ENCODE measurements around the gene TIGD3. TPM values are rescaled to one million over a fixed set of nuclear protein-coding genes. Genes with fewer than 3 reads are reported as not detected.

The TIGD3 gene
- total and polyA plus RNA-seq, 2 of the 13 experiments (the other 11 are each of a cell fraction or from before 2014, with no cell fraction given): 0.49 to 4.9 TPM

DNA sequence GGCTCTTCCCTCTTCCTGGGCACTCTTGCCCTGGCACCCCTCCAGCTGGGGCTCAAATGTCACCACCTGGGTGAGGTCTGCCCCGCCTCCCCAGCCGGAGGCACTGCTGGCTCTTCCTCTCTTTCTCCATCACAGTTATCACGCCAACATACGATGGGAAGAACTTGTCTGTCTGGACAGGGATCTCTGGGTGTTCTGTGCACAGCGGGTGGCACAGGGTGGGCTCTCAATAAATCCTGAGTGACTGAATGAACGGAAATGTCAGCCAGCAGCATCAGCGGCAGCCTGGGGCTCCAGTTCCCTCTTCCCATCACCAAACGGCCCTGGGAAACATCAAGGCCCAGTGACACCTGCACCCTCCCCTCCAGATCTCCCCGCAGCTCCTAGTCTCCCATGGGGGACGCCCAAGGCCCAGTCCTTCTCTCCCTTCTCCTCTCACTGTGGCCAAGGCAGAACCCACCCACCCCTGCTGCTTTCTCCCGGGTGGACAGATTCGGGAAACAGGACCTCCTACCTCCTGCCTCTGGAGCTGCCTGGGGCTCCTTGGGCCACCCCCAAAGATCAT lies 28.3 kb downstream of the TIGD3 start (continued):
- TF ChIP-seq CC2D1A (CRISPR knock-in tag; IDR thresholded peaks at IDR 0.05) (no peak), GLI4 (CRISPR knock-in tag; IDR thresholded peaks at IDR 0.05; ENCODE audit: borderline replicate concordance) (no peak), ZMAT3 (CRISPR knock-in tag; conservative IDR thresholded peaks at IDR 0.05) (no peak), TOE1 (CRISPR knock-in tag; IDR thresholded peaks at IDR 0.05) (peak; percentile 3; the same call in 1 of the 2 replicates), ZNF816 (CRISPR knock-in tag; IDR thresholded peaks at IDR 0.05; ENCODE audit: borderline replicate concordance) (no peak), ZNF143 (CRISPR knock-in tag; IDR thresholded peaks at IDR 0.05) (no peak), ZFP90 (CRISPR knock-in tag; IDR thresholded peaks at IDR 0.05; ENCODE audit: borderline replicate concordance) (0 out of 2 replicates have a peak, but pooled peaks have one; percentile 36), MXD4 (CRISPR knock-in tag; IDR thresholded peaks at IDR 0.05) (no peak), SMARCE1 (IDR thresholded peaks at IDR 0.05; ENCODE audit: borderline replicate concordance) (no peak), ELF1 (CRISPR knock-in tag; IDR thresholded peaks at IDR 0.05) (no peak), NR2F6 (IDR thresholded peaks at IDR 0.05) (no peak), NR2F6 (CRISPR knock-in tag; IDR thresholded peaks at IDR 0.05) (no peak), RXRA (CRISPR knock-in tag; IDR thresholded peaks at IDR 0.05) (no peak), ZFP36L1 (CRISPR knock-in tag; IDR thresholded peaks at IDR 0.05) (no peak), KDM6A (CRISPR knock-in tag; IDR thresholded peaks at IDR 0.05; ENCODE audit: low read depth) (no peak), ZNF83 (CRISPR knock-in tag; IDR thresholded peaks at IDR 0.05; ENCODE audit: borderline replicate concordance) (no peak), MZF1 (CRISPR knock-in tag; IDR thresholded peaks at IDR 0.05; ENCODE audit: borderline replicate concordance) (0 out of 2 replicates have a peak, but pooled peaks have one; percentile 6), NFKB2 (CRISPR knock-in tag; IDR thresholded peaks at IDR 0.05; ENCODE audit: borderline replicate concordance) (no peak)
- TF ChIP-seq, protein P1, sequence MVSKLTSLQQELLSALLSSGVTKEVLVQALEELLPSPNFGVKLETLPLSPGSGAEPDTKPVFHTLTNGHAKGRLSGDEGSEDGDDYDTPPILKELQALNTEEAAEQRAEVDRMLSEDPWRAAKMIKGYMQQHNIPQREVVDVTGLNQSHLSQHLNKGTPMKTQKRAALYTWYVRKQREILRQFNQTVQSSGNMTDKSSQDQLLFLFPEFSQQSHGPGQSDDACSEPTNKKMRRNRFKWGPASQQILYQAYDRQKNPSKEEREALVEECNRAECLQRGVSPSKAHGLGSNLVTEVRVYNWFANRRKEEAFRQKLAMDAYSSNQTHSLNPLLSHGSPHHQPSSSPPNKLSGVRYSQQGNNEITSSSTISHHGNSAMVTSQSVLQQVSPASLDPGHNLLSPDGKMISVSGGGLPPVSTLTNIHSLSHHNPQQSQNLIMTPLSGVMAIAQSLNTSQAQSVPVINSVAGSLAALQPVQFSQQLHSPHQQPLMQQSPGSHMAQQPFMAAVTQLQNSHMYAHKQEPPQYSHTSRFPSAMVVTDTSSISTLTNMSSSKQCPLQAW (CRISPR knock-in tag; IDR thresholded peaks at IDR 0.05): no peak
- TF ChIP-seq, protein P2, sequence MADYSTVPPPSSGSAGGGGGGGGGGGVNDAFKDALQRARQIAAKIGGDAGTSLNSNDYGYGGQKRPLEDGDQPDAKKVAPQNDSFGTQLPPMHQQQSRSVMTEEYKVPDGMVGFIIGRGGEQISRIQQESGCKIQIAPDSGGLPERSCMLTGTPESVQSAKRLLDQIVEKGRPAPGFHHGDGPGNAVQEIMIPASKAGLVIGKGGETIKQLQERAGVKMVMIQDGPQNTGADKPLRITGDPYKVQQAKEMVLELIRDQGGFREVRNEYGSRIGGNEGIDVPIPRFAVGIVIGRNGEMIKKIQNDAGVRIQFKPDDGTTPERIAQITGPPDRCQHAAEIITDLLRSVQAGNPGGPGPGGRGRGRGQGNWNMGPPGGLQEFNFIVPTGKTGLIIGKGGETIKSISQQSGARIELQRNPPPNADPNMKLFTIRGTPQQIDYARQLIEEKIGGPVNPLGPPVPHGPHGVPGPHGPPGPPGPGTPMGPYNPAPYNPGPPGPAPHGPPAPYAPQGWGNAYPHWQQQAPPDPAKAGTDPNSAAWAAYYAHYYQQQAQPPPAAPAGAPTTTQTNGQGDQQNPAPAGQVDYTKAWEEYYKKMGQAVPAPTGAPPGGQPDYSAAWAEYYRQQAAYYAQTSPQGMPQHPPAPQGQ (CRISPR knock-in tag; IDR thresholded peaks at IDR 0.05; ENCODE audit: borderline replicate concordance): 0 out of 2 replicates have a peak, but pooled peaks have one; percentile 57
- TF ChIP-seq, protein P3, sequence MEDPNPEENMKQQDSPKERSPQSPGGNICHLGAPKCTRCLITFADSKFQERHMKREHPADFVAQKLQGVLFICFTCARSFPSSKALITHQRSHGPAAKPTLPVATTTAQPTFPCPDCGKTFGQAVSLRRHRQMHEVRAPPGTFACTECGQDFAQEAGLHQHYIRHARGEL (CRISPR knock-in tag; IDR thresholded peaks at IDR 0.05): no peak
- TF ChIP-seq, protein P4, sequence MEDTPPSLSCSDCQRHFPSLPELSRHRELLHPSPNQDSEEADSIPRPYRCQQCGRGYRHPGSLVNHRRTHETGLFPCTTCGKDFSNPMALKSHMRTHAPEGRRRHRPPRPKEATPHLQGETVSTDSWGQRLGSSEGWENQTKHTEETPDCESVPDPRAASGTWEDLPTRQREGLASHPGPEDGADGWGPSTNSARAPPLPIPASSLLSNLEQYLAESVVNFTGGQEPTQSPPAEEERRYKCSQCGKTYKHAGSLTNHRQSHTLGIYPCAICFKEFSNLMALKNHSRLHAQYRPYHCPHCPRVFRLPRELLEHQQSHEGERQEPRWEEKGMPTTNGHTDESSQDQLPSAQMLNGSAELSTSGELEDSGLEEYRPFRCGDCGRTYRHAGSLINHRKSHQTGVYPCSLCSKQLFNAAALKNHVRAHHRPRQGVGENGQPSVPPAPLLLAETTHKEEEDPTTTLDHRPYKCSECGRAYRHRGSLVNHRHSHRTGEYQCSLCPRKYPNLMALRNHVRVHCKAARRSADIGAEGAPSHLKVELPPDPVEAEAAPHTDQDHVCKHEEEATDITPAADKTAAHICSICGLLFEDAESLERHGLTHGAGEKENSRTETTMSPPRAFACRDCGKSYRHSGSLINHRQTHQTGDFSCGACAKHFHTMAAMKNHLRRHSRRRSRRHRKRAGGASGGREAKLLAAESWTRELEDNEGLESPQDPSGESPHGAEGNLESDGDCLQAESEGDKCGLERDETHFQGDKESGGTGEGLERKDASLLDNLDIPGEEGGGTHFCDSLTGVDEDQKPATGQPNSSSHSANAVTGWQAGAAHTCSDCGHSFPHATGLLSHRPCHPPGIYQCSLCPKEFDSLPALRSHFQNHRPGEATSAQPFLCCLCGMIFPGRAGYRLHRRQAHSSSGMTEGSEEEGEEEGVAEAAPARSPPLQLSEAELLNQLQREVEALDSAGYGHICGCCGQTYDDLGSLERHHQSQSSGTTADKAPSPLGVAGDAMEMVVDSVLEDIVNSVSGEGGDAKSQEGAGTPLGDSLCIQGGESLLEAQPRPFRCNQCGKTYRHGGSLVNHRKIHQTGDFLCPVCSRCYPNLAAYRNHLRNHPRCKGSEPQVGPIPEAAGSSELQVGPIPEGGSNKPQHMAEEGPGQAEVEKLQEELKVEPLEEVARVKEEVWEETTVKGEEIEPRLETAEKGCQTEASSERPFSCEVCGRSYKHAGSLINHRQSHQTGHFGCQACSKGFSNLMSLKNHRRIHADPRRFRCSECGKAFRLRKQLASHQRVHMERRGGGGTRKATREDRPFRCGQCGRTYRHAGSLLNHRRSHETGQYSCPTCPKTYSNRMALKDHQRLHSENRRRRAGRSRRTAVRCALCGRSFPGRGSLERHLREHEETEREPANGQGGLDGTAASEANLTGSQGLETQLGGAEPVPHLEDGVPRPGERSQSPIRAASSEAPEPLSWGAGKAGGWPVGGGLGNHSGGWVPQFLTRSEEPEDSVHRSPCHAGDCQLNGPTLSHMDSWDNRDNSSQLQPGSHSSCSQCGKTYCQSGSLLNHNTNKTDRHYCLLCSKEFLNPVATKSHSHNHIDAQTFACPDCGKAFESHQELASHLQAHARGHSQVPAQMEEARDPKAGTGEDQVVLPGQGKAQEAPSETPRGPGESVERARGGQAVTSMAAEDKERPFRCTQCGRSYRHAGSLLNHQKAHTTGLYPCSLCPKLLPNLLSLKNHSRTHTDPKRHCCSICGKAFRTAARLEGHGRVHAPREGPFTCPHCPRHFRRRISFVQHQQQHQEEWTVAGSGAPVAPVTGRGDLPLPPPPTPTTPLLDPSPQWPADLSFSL (CRISPR knock-in tag; IDR thresholded peaks at IDR 0.05): no peak
